ENCODE measurements around the gene NXPH2. TPM values are rescaled to one million over a fixed set of nuclear protein-coding genes. Genes with fewer than 3 reads are reported as not detected.

NXPH2 gene
- total and polyA plus RNA-seq, 2 of the 13 experiments (the other 11 are each of a cell fraction or from before 2014, with no cell fraction given): not detected

- TF ChIP-seq KDM6A (CRISPR knock-in tag; IDR thresholded peaks at IDR 0.05; ENCODE audit: low read depth) (no peak), MEIS2 (CRISPR knock-in tag; IDR thresholded peaks at IDR 0.05) (no peak), ZMYM3 (CRISPR knock-in tag; IDR thresholded peaks at IDR 0.05) (no peak), ZNF552 (CRISPR knock-in tag; IDR thresholded peaks at IDR 0.05; ENCODE audit: borderline replicate concordance) (no peak), PHF5A (CRISPR knock-in tag; IDR thresholded peaks at IDR 0.05; ENCODE audit: low read depth, unreplicated experiment) (no peak), ATF1 (CRISPR knock-in tag; IDR thresholded peaks at IDR 0.05) (no peak), DBP (CRISPR knock-in tag; IDR thresholded peaks at IDR 0.05; ENCODE audit: not compliant biosample characterization) (no peak), U2AF2 (IDR thresholded peaks at IDR 0.05; ENCODE audit: low read depth, low read length) (no peak), PHF8 (CRISPR knock-in tag; IDR thresholded peaks at IDR 0.05) (no peak), MTF2 (CRISPR knock-in tag; IDR thresholded peaks at IDR 0.05; ENCODE audit: borderline replicate concordance) (0 out of 2 replicates have a peak, but pooled peaks have one; percentile 77), ZNF333 (CRISPR knock-in tag; IDR thresholded peaks at IDR 0.05; ENCODE audit: borderline replicate concordance) (peak; percentile 71; the same call in 1 of the 2 replicates), TAF15 (IDR thresholded peaks at IDR 0.05; ENCODE audit: low read depth, low read length, poor library complexity, severe bottlenecking) (no peak), FOXK2 (IDR thresholded peaks at IDR 0.05) (no peak), ZNF704 (CRISPR knock-in tag; IDR thresholded peaks at IDR 0.05; ENCODE audit: borderline replicate concordance) (no peak), TOPORS (CRISPR knock-in tag; IDR thresholded peaks at IDR 0.05) (no peak; the same call in 1 of the 2 replicates), ATF7-NPFF (CRISPR knock-in tag; IDR thresholded peaks at IDR 0.05; ENCODE audit: low read depth) (0 out of 2 replicates have a peak, but pooled peaks have one; percentile 34)
Observed at GRCh38 chr2:138779781-138780445, at the start of gene NXPH2 (continued).

Data from HepG2 (cell line).